GM12878 (cell line): ENCODE data around the gene PUDP.

Source experiments
- EP300 ChIP-seq, 2 experiments: fragments of 150-350 bp in 1 of 2; IDR thresholded peaks; 2 replicates each; pipeline ENCODE4 v1.6.1; 2011 to 2012; ENCODE audit warnings: low read depth in 2 of 2, low read length in 2 of 2, borderline replicate concordance in 1 of 2, improper control_type of control experiment in 1 of 2, inconsistent platforms in 1 of 2; ENCODE audit not compliant: control insufficient read depth in 1 of 2
- POLR2A ChIP-seq: IDR thresholded peaks from 2 replicates; pipeline ENCODE4 v1.6.1; 2011; ENCODE audit warnings: low read depth, mild to moderate bottlenecking, low read length
- YY1 ChIP-seq: IDR thresholded peaks from 2 replicates; pipeline ENCODE4 v1.6.1; 2011; ENCODE audit warnings: low read depth, mild to moderate bottlenecking, low read length
- ZZZ3 ChIP-seq: IDR thresholded peaks from 2 replicates; pipeline ENCODE4 v1.6.1; 2011; ENCODE audit warnings: low read depth; ENCODE audit not compliant: control insufficient read depth, insufficient read length

DNA sequence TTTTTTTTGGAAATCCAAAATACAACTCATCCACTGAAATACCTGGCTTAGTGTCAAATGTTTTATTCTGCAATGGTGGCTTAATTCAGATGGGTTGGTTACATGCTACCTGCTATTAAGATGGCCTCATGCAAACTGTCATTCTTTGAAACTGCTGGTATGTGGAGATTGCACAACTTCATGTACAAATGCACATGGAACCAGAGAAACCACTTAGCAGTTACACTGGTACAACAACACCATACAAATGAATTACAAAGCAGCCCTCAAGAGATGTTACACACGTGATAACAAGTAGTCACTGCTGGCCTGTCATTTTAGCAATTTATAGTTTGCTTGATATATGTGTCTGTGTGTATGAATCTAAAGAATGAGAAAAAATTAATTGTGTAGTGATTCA is 85.0 kb downstream of the PUDP start:
- TF ChIP-seq POLR2A (no peak), EP300 (IDR thresholded peaks at IDR 0.05; ENCODE audit: borderline replicate concordance in 1 of 2, control insufficient read depth in 1 of 2, low read depth in 2 of 2, low read length in 2 of 2) (no peak), YY1 (no peak), ZZZ3 (no peak)
